HEK293 (cell line): ENCODE data around the gene ARHGAP23.

ENCODE experiments used
- CTCF ChIA-PET: fragments of 350-600 bp; formaldehyde crosslinking; extraction: SDS; loops from one replicate; lab custom pipeline; 2021; ENCODE audit warnings: antibody characterized with exemption; lab: Yijun Ruan, JAX
- POLR2A ChIA-PET: fragments of 300-600 bp; formaldehyde crosslinking; extraction: SDS; loops from one replicate; lab custom pipeline; 2020; ENCODE audit warnings: antibody characterized with exemption, inconsistent platforms; lab: Yijun Ruan, JAX
- H3K27ac ChIP-seq: fragments of 200-500 bp; sonication (Bioruptor generic); 2 replicates; pipeline ENCODE4 v1.5.1; 2014; ENCODE audit warnings: low read depth, low read length, control low read depth, inconsistent platforms; ENCODE audit errors: extremely low read depth
- H3K36me3 ChIP-seq, 2 experiments: fragments of 200-500 bp in 1 of 2; sonication (Bioruptor generic) in 1 of 2; 1 replicate in 1 of 2; 2 replicates in 1 of 2; pipeline ENCODE4 v1.5.1; 2014 to 2017; ENCODE audit warnings: inconsistent platforms in 2 of 2, low read length in 2 of 2; ENCODE audit not compliant: control insufficient read depth in 2 of 2, insufficient read depth in 1 of 2
- H3K4me1 ChIP-seq: fragments of 200-500 bp; sonication (Bioruptor generic); 2 replicates; pipeline ENCODE4 v1.5.1; 2014; ENCODE audit warnings: mild to moderate bottlenecking, low read length, inconsistent platforms; ENCODE audit not compliant: control insufficient read depth, insufficient read depth
- H3K4me3 ChIP-seq: 2 replicates; pipeline ENCODE4 v1.5.1; 2011; ENCODE audit warnings: low read depth, mild to moderate bottlenecking, control low read depth, low read length, moderate library complexity
- H3K9me3 ChIP-seq: fragments of 200-500 bp; sonication (Bioruptor generic); 2 replicates; pipeline ENCODE4 v1.5.1; 2014; ENCODE audit warnings: low read depth, low read length, inconsistent platforms; ENCODE audit not compliant: control insufficient read depth, insufficient read depth
- BCL11A ChIP-seq: fragments of 450-650 bp; formaldehyde crosslinking; IDR thresholded peaks from 2 replicates; pipeline ENCODE4 v1.5.1; 2016; ENCODE audit warnings: low read depth, missing biosample characterization, missing genetic modification characterization
- GLIS1 ChIP-seq: fragments of 450-650 bp; formaldehyde crosslinking; IDR thresholded peaks from 2 replicates; pipeline ENCODE4 v1.5.1; 2016; ENCODE audit warnings: missing biosample characterization, missing genetic modification characterization
- HOXA7 ChIP-seq: sonication (generic); formaldehyde crosslinking; IDR thresholded peaks from 2 replicates; pipeline ENCODE4 v1.8.1; 2022; ENCODE audit warnings: missing genetic modification reagents, borderline replicate concordance
- KLF1 ChIP-seq: fragments of 450-650 bp; formaldehyde crosslinking; IDR thresholded peaks from 2 replicates; pipeline ENCODE4 v1.5.1; 2016; ENCODE audit warnings: missing biosample characterization, missing genetic modification characterization
- KLF10 ChIP-seq: fragments of 450-650 bp; IDR thresholded peaks from 2 replicates; pipeline ENCODE4 v1.5.1; 2018; ENCODE audit warnings: missing biosample characterization, mild to moderate bottlenecking, missing genetic modification characterization
- KLF8 ChIP-seq: fragments of 450-650 bp; formaldehyde crosslinking; IDR thresholded peaks from 2 replicates; pipeline ENCODE4 v1.5.1; 2016; ENCODE audit warnings: missing biosample characterization, missing genetic modification characterization
- ZIC2 ChIP-seq: fragments of 450-650 bp; formaldehyde crosslinking; IDR thresholded peaks from 2 replicates; pipeline ENCODE4 v1.5.1; 2016; ENCODE audit warnings: missing biosample characterization, missing genetic modification characterization
- ZNF114 ChIP-seq: fragments of 450-650 bp; formaldehyde crosslinking; IDR thresholded peaks from 2 replicates; pipeline ENCODE4 v1.5.0; 2017; ENCODE audit warnings: missing biosample characterization, missing genetic modification characterization
- ZNF211 ChIP-seq: fragments of 450-650 bp; formaldehyde crosslinking; IDR thresholded peaks from 2 replicates; pipeline ENCODE4 v1.5.1; 2016; ENCODE audit warnings: low read depth, missing biosample characterization, missing genetic modification characterization
- ZNF214 ChIP-seq: fragments of 450-650 bp; formaldehyde crosslinking; IDR thresholded peaks from 2 replicates; pipeline ENCODE4 v1.5.1; 2017; ENCODE audit warnings: missing biosample characterization, mild to moderate bottlenecking, missing genetic modification characterization, borderline replicate concordance
- ZNF292 ChIP-seq: fragments of 450-650 bp; formaldehyde crosslinking; IDR thresholded peaks from 2 replicates; pipeline ENCODE4 v1.5.1; 2016; ENCODE audit warnings: low read depth, missing biosample characterization, missing genetic modification characterization, borderline replicate concordance
- ZNF426 ChIP-seq: fragments of 450-650 bp; formaldehyde crosslinking; IDR thresholded peaks from 2 replicates; pipeline ENCODE4 v1.5.1; 2017; ENCODE audit warnings: missing biosample characterization, missing genetic modification characterization, mild to moderate bottlenecking, inconsistent platforms, moderate library complexity
- ZNF560 ChIP-seq: fragments of 450-650 bp; formaldehyde crosslinking; IDR thresholded peaks from 2 replicates; pipeline ENCODE4 v1.5.1; 2017; ENCODE audit warnings: missing biosample characterization, missing genetic modification characterization, borderline replicate concordance
- ZNF600 ChIP-seq: fragments of 450-650 bp; formaldehyde crosslinking; IDR thresholded peaks from 2 replicates; pipeline ENCODE4 v1.5.1; 2016; ENCODE audit warnings: missing biosample characterization, missing genetic modification characterization
- ZNF76 ChIP-seq: fragments of 450-650 bp; formaldehyde crosslinking; IDR thresholded peaks from 2 replicates; pipeline ENCODE4; 2016; ENCODE audit warnings: low read depth, missing biosample characterization, missing genetic modification characterization, borderline replicate concordance
- ZSCAN16 ChIP-seq: fragments of 450-650 bp; formaldehyde crosslinking; IDR thresholded peaks from 2 replicates; pipeline ENCODE4 v1.5.1; 2016; ENCODE audit warnings: missing biosample characterization, missing genetic modification characterization
- TF ChIP-seq, protein P1 (sequence below): fragments of 450-650 bp; formaldehyde crosslinking; IDR thresholded peaks from 2 replicates; pipeline ENCODE4 v1.5.1; 2016; ENCODE audit warnings: missing biosample characterization, missing genetic modification characterization
- TF ChIP-seq, protein P2 (sequence below): fragments of 450-650 bp; formaldehyde crosslinking; IDR thresholded peaks from 2 replicates; pipeline ENCODE4 v1.5.1; 2016; ENCODE audit warnings: missing biosample characterization, missing genetic modification characterization
- TF ChIP-seq, protein P3 (sequence below): fragments of 450-650 bp; formaldehyde crosslinking; IDR thresholded peaks from 2 replicates; pipeline ENCODE4 v1.5.1; 2017; ENCODE audit warnings: missing biosample characterization, missing genetic modification characterization
- TF ChIP-seq, protein P4 (sequence below): fragments of 450-650 bp; formaldehyde crosslinking; IDR thresholded peaks from 2 replicates; pipeline ENCODE4 v1.5.1; 2016; ENCODE audit warnings: missing biosample characterization, missing genetic modification characterization, low read depth

The ARHGAP23 gene

DNA sequence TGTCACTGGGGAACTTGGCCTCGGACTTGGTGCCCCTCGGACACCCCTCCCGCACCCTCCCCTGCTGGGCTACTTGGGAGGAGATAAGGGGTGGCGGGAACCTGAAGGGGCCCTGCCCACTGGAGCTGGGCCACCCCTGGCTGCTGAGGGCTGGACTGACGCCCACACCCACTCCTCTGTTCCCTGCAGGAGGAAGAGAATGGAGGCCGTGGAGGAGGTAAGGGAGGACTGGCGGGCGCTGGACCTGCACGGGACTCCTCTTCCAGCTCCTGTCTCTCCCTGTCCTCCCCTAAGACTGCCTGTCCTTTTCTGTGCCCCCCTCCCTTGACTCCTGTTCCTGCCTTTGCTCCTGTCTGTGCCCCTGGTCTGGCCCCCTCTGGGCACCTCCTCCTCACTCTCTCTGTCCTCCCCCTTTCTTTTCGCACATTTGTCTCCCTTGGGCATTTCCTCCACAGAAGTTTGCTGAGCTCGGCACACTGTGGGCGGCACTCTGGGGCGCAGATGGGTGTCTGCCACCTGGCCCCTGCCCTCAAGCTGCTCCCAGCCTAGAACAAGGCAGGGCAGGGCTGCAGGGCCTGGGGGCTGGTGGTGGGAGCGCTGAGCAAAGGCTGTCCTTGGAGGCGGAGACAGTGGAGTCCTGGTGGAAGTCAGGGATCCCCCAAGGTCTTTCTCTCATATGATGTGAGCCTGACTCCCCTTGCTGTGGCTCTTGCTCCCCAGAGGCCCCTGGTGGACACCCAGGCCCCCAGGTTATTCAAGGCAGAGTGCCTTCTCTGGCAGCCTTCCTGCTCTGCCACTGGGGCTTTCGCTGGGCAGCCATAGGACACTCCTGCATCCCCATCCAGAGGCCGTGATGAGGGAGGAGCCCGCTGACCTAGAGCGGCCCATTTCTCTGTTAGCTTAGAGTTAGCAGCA, 32.7 kb downstream of the ARHGAP23 start (continued):
- no peak for TF ChIP-seq KLF8 (tag by site-specific recombination)
- no peak for TF ChIP-seq ZNF211 (tag by site-specific recombination)
- TF ChIP-seq ZNF292 (tag by site-specific recombination), result no peak
- TF ChIP-seq, protein P1, sequence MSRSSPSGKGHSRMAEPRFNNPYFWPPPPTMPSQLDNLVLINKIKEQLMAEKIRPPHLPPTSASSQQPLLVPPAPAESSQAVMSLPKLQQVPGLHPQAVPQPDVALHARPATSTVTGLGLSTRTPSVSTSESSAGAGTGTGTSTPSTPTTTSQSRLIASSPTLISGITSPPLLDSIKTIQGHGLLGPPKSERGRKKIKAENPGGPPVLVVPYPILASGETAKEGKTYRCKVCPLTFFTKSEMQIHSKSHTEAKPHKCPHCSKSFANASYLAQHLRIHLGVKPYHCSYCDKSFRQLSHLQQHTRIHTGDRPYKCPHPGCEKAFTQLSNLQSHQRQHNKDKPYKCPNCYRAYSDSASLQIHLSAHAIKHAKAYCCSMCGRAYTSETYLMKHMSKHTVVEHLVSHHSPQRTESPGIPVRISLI (tag by site-specific recombination), result no peak
- no peak for TF ChIP-seq BCL11A
- no peak for TF ChIP-seq ZNF214 (tag by site-specific recombination)
- TF ChIP-seq ZNF426 (tag by site-specific recombination), result no peak
- TF ChIP-seq, protein P2, sequence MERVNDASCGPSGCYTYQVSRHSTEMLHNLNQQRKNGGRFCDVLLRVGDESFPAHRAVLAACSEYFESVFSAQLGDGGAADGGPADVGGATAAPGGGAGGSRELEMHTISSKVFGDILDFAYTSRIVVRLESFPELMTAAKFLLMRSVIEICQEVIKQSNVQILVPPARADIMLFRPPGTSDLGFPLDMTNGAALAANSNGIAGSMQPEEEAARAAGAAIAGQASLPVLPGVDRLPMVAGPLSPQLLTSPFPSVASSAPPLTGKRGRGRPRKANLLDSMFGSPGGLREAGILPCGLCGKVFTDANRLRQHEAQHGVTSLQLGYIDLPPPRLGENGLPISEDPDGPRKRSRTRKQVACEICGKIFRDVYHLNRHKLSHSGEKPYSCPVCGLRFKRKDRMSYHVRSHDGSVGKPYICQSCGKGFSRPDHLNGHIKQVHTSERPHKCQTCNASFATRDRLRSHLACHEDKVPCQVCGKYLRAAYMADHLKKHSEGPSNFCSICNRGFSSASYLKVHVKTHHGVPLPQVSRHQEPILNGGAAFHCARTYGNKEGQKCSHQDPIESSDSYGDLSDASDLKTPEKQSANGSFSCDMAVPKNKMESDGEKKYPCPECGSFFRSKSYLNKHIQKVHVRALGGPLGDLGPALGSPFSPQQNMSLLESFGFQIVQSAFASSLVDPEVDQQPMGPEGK, result no peak
- peak; percentile 64 for TF ChIP-seq ZIC2
- TF ChIP-seq GLIS1 (tag by site-specific recombination), result peak; percentile 35; the same call in 1 of the 2 replicates

DNA sequence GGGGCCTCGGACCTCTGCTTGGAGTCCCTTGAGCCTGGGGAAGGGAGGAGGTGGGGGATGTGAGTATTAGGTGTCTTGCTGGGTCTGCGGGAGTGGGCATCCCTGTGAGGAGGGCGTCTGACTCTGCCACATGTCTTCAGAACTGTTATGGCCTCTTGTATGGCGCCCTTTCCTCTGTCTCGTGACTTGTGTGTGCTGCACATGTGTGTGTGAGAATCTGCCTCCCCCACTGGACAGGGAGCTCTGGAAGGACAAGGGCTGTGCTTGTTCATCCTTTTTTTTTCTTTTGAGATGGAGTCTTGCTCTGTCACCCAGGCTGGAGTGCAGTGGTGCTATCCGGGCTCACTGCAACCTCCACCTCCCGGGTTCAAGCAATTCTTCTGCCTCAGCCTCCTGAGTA, 33.4 kb downstream of the ARHGAP23 start:
- CTCF ChIA-PET, result no interaction called here
- no peaks in the 10 kb centered on the region for H3K9me3 ChIP-seq
- H3K27ac ChIP-seq, result no peak overlapping the region
- TF ChIP-seq, protein P3, sequence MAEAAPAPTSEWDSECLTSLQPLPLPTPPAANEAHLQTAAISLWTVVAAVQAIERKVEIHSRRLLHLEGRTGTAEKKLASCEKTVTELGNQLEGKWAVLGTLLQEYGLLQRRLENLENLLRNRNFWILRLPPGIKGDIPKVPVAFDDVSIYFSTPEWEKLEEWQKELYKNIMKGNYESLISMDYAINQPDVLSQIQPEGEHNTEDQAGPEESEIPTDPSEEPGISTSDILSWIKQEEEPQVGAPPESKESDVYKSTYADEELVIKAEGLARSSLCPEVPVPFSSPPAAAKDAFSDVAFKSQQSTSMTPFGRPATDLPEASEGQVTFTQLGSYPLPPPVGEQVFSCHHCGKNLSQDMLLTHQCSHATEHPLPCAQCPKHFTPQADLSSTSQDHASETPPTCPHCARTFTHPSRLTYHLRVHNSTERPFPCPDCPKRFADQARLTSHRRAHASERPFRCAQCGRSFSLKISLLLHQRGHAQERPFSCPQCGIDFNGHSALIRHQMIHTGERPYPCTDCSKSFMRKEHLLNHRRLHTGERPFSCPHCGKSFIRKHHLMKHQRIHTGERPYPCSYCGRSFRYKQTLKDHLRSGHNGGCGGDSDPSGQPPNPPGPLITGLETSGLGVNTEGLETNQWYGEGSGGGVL (tag by site-specific recombination), result no peak
- no peak for TF ChIP-seq KLF10 (tag by site-specific recombination)
- TF ChIP-seq ZNF76 (tag by site-specific recombination), result no peak
- peak; percentile 43; the same call in 1 of the 2 replicates for TF ChIP-seq ZNF600
- no peak for TF ChIP-seq ZSCAN16
- no peak for TF ChIP-seq ZNF560 (tag by site-specific recombination)
- TF ChIP-seq, all 188 proteins: peak for 1
- H3K36me3 ChIP-seq, result no peaks in the 10 kb centered on the region
- peaks cover 11% of the 10 kb centered on the region for H3K4me1 ChIP-seq
- H3K4me3 ChIP-seq, result no peak overlapping the region
- POLR2A ChIA-PET, result no interaction called here

DNA sequence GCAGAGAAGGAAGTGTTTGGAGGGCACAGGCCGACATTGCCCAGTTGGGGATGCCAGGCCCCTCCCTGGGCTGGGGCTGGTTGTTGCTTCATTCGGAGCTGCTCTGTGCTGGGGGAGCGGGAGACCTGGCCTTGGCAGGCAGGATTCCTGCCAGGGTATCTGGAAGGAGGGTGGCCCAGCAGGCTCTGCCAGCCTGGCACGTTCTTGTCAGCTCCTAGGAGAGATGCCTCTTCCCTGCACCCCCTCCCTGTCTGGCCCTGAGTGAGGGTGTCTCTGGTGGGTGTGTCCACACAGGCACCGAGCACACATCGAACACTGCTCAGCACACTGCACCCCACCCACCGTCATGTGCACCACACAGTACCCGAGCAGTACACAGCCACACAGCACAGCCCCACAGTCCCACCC, 35.2 kb downstream of the ARHGAP23 start:
- H3K4me1 ChIP-seq, result peaks cover 11% of the 10 kb centered on the region
- no peaks in the 10 kb centered on the region for H3K9me3 ChIP-seq
- CTCF ChIA-PET, result interaction anchor here (0.6 to 0.9 kb wide), 3 partner anchors 8 to 114 kb away, joined by 3 to 4 read pairs (median 3); no protein-coding TSS in a partner anchor
- POLR2A ChIA-PET, result interaction anchor here (0.6 to 1.2 kb wide), 2 partner anchors 9 to 24 kb away, joined by 3 to 6 read pairs; no protein-coding TSS in a partner anchor
- no peak overlapping the region for H3K27ac ChIP-seq
- no peak overlapping the region for H3K4me3 ChIP-seq
- H3K36me3 ChIP-seq, result peaks cover 0 to 5% of the 10 kb centered on the region in 2 experiments; a peak in 1 of 3 replicates
- TF ChIP-seq ZNF114 (tag by site-specific recombination) (no peak), HOXA7 (CRISPR knock-in tag) (no peak), KLF1 (tag by site-specific recombination) (peak; percentile 59)
- TF ChIP-seq, protein P4, sequence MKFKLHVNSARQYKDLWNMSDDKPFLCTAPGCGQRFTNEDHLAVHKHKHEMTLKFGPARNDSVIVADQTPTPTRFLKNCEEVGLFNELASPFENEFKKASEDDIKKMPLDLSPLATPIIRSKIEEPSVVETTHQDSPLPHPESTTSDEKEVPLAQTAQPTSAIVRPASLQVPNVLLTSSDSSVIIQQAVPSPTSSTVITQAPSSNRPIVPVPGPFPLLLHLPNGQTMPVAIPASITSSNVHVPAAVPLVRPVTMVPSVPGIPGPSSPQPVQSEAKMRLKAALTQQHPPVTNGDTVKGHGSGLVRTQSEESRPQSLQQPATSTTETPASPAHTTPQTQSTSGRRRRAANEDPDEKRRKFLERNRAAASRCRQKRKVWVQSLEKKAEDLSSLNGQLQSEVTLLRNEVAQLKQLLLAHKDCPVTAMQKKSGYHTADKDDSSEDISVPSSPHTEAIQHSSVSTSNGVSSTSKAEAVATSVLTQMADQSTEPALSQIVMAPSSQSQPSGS, result no peak
